GM20431 (cell line): ENCODE results near the gene RAB26.
"Not testable (repeated sequence)": the region's sequence is repeated elsewhere in the genome, so short reads cannot be mapped to it uniquely, and the experiment has no call there.

Experiments used
- in situ Hi-C: fragments of 300-500 bp; cut with MseI, MboI; formaldehyde crosslinking; loops from one replicate; pipeline ENCODE4 v1.15.0; 2020; ENCODE audit warnings: low sequenced_read_pairs; ENCODE audit not compliant: unreplicated experiment

Gene RAB26

GRCh38 chr16:2115591-2115973 is 32.8 kb upstream of the RAB26 start:
- in situ Hi-C loops = no loop called here

- in situ Hi-C loops = not testable (repeated sequence)
Observed at GRCh38 chr16:2116428-2116827, 32.0 kb upstream of the RAB26 start.

GRCh38 chr16:2117341-2117740 is 31.1 kb upstream of the RAB26 start:
- in situ Hi-C loops = not testable (repeated sequence)

GRCh38 chr16:2117960-2118722 is 30.3 kb upstream of the RAB26 start:
- in situ Hi-C loops = not testable (repeated sequence)

DNA sequence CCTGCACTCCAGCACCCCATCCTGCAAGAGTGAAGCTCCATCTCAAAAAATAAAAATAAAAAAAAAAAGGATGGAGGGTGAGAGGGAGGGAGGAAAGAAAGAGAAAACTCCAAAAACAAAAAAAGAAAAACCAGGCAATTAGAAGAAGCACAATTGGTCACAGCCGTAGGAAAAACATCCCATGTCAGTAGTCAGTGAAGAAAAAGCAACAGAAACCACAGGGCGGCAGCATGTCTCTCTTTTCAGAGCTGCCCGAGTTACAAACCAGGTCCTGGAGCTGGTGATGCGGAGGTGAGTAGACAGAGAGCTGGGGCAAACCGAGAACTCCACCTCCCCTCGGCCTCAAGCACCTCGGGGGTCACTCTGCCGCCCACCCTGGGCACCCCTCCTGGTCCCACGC is 27.1 kb upstream of the RAB26 start:
- in situ Hi-C loops = not testable (repeated sequence)

GRCh38 chr16:2121853-2122252 is 26.6 kb upstream of the RAB26 start:
- in situ Hi-C loops = no loop called here

DNA sequence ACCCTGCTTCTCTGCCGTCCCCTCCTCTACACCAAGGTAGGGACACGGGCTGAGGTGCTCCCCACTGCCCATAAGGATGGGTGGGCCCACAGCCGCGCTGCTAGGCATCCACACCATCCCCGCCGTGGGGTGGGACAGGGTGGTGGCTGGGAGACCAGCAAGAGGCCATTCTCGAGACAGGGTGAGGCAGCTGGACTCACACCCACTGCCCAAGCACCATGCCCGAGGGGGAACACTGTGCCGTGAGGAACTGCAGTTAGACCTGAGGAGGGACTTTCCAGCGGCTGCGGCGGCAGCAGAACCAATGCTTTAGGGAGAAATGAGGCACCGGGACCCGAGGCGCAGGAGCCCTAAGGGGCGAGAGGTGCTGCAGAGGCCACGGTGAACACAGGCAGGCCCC is 26.0 kb upstream of the RAB26 start:
- in situ Hi-C loops = no loop called here

DNA sequence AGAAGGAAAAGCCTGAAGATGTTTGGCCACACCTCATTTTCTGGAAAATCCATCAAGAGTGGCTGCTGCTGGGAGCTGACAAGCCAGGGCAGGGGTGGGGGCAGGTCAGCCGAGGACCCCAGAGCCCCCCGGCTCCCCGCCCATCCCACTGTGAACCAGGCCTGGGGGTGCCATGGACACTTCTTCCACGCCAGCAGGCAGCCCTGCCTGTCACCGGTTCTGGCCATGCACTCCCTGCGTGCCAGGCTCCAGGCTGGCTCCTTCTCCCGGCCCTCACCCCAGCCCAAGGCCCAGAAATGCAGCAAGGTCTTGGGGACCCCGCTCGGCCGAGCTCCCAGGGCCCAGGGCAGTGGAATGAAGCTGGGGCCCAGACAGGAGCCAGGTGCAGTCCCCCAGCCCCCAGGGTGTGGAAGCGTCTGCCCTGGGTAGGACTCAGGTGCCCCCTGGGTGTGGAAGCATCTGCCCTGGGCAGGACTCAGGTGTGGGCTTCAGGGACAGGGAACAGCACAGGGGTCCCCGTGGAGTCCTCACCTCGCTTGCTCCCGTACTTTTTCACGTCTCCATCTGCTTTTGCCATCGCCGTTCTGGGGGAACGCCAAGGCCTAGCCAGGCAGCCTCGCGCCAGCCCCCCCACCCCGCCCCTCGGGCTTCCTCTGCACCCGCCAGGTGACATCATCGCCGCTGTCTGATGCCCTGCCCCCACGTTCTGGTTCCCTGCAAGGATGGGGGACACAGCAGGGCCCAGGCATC is 25.3 kb upstream of the RAB26 start:
- in situ Hi-C loops = not testable (repeated sequence)

DNA sequence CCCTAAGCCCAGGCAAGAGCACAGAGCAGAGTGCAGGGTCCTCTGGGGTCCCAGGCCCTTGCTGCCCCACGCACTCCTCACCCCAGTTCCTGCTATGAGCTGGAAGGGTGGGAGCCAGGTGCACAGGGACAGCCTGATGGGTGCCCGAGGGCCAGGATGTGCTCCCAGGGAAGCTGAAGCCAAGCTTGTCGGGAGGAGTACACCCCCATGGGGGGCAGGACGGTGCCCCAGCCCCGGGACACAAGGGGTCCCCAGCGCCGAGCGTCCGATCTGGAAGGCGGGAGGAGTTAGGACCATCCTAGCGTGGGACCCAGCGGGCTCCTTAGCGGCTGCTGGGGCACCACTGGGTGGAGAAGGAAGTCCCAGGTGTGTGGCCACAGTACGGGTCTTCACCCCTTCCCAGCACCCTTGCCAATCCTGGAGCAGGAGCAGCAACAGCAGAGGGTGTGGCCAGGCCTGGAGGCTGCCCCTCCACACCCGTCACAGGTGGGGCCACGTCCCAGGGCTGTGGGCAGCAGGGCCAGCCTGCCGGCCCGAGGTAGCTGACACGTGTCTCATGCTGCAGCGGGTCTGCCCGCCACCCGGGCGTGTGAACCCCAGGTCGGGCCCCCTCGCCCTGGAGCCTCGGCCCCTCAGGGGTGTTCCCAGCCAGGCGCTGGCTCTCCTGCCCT is 24.6 kb upstream of the RAB26 start:
- in situ Hi-C loops = not testable (repeated sequence)

GRCh38 chr16:2124377-2124693 is 24.1 kb upstream of the RAB26 start:
- in situ Hi-C loops = not testable (repeated sequence)

DNA sequence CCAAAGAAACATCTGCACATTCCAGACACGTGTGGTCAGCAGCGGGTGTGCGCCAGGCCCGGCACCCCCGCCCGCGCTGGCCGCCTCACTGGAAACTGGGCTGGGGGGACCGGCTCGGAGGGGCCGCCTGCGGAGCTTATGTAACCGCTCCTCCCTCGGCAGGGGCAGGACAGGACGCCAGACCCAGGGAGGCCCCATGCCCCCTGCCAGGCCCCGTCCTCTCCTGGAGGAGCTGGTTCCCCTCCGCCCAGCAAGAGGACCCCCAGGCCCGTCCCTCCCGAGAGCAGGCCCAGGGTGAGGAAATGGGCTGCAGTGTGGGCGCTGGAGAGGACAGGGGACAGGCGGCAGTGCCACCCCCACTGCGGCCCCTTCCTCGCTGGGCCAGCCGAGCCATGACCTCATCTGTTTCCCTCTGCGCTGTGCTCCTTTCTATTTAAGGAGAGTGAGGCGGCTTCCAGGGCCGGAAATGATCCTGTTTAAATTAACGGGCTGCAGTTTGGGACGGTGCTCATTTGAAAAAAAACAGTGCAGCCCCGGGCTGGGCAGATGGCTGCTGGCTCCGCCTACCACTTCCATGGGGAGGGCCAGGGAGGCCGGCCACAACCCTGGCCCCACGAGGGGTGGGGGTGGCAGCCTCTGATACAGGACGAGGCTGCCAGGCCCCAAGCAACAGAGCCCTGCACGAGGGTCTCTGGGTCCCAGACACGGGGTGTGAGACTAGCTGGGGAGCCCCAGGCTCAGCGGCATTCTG is 23.6 kb upstream of the RAB26 start:
- in situ Hi-C loops = not testable (repeated sequence)

GRCh38 chr16:2125609-2126008 is 22.8 kb upstream of the RAB26 start:
- in situ Hi-C loops = not testable (repeated sequence)

GRCh38 chr16:2126161-2126743 is 22.2 kb upstream of the RAB26 start:
- in situ Hi-C loops = not testable (repeated sequence)

- in situ Hi-C loops = not testable (repeated sequence)
Observed at GRCh38 chr16:2126928-2127556, 21.4 kb upstream of the RAB26 start.

DNA sequence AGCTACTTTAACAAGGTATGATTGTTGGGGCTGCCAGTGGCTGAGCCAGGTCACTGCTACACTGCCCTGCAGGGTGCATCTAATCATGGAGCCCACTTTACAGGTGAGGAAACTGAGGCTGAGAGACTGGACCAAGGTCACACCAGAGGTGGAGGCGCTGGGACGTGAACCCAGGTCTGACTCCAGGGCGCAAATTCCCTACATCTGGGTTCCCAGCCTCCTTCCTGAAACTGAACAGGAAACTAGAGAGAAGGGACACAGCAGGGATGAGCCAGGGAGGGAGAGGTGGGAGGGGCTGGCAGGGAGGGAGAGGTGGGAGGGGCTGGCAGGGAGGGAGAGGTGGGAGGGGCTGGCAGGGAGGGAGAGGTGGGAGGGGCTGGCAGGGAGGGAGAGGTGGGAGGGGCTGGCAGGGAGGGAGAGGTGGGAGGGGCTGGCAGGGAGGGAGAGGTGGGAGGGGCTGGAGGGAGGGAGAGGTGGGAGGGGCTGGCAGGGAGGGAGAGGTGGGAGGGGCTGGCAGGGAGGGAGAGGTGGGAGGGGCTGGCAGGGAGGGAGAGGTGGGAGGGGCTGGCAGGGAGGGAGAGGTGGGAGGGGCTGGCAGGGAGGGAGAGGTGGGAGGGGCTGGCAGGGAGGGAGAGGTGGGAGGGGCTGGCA is 20.7 kb upstream of the RAB26 start:
- in situ Hi-C loops = not testable (repeated sequence)

- in situ Hi-C loops = not testable (repeated sequence)
Observed at GRCh38 chr16:2129251-2129650, 19.2 kb upstream of the RAB26 start.

GRCh38 chr16:2129890-2130447 is 18.5 kb upstream of the RAB26 start:
- in situ Hi-C loops = not testable (repeated sequence)

DNA sequence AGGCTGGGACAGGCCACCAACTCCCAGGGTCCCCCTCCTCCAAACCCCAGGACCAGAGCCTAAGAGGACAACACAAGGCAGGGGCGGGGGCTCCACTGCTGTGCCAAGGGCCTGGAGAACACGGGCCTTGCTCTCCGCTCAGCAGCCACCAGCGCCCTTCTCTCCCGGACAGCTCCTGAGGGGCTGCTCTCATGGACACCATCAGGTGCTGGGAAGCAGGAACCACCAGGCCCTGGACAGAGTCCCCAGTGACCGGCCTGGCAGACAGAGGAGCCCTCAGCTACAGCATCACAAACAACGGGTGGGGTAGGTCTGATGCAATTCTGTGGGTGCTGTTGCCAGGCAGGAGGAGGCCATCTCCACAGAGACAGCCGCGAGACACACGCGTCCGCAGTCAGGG is 14.6 kb upstream of the RAB26 start:
- in situ Hi-C loops = not testable (repeated sequence)

DNA sequence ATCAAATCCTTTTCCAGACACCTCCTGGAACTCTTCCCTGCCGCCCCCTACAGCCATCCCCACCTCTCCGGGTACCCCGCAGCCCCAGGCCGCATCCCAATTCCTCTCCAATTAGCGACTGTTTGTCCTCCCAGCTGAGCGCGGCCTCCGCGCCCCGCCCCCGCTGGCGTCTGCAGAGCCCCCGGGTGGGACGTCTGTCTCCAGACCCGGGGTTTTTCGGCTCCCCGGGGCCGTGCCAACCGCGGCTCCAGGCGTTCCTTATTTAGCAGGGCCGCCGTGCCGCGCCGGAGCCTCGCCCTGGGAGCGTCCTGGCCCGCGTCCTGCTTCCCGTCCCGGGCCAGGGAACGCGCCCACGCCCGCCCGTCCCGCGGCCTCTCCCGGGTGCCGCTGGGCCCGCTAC is 13.4 kb upstream of the RAB26 start:
- in situ Hi-C loops = not testable (repeated sequence)
